Mesendoderm (in vitro differentiated cells): ENCODE measurements around the gene EPHB4.

Experiments used
- DNase-seq: peaks from one replicate; pipeline ENCODE4 v3.0.0; 2013
- H2AK5ac ChIP-seq: 2 replicates; pipeline ENCODE4 v1.6.1; 2013; ENCODE audit warnings: low read length, inconsistent platforms
- H2BK120ac ChIP-seq: 2 replicates; pipeline ENCODE4 v1.6.1; 2013; ENCODE audit warnings: low read depth, mild to moderate bottlenecking, low read length, moderate library complexity, mixed read lengths
- H2BK15ac ChIP-seq: replicated peaks from 2 replicates; pipeline ENCODE4 v1.6.1; 2013; ENCODE audit warnings: low read depth, mild to moderate bottlenecking, moderate library complexity
- H2BK5ac ChIP-seq: 2 replicates; pipeline ENCODE4 v1.6.1; 2013; ENCODE audit warnings: low read length, inconsistent platforms
- H3K18ac ChIP-seq: 2 replicates; pipeline ENCODE4 v1.6.1; 2013; ENCODE audit warnings: mild to moderate bottlenecking, low read length, mixed read lengths
- H3K23ac ChIP-seq: one replicate; pipeline ENCODE4 v1.6.1; 2013; ENCODE audit warnings: low read length
- H3K27ac ChIP-seq: 2 replicates; pipeline ENCODE4 v1.5.1; 2013; ENCODE audit warnings: low read depth, mild to moderate bottlenecking, inconsistent platforms, low read length, moderate library complexity
- H3K27me3 ChIP-seq: 2 replicates; pipeline ENCODE4 v1.6.1; 2013; ENCODE audit warnings: low read length, control low read depth, mild to moderate bottlenecking, inconsistent platforms; ENCODE audit not compliant: insufficient read depth, poor library complexity
- H3K36me3 ChIP-seq: 2 replicates; pipeline ENCODE4 v1.6.1; 2013; ENCODE audit warnings: low read length, inconsistent platforms; ENCODE audit not compliant: control insufficient read depth, insufficient read depth
- H3K4ac ChIP-seq: one replicate; pipeline ENCODE4 v1.6.1; 2013; ENCODE audit warnings: low read depth, mild to moderate bottlenecking, low read length, moderate library complexity
- H3K4me1 ChIP-seq: 2 replicates; pipeline ENCODE4 v1.6.1; 2013; ENCODE audit warnings: low read depth, low read length, inconsistent platforms; ENCODE audit not compliant: control insufficient read depth
- H3K4me2 ChIP-seq: 2 replicates; pipeline ENCODE4 v1.6.1; 2013; ENCODE audit warnings: low read length
- H3K4me3 ChIP-seq: 2 replicates; pipeline ENCODE4 v1.5.1; 2013; ENCODE audit warnings: mild to moderate bottlenecking, low read length
- H3K56ac ChIP-seq: one replicate; pipeline ENCODE4 v1.6.1; 2013; ENCODE audit warnings: low read length
- H3K79me1 ChIP-seq: 2 replicates; pipeline ENCODE4 v1.6.1; 2013; ENCODE audit warnings: low read length, inconsistent platforms
- H3K79me2 ChIP-seq: 2 replicates; pipeline ENCODE4 v1.6.1; 2013; ENCODE audit warnings: mild to moderate bottlenecking, low read length; ENCODE audit not compliant: control insufficient read depth, insufficient read depth
- H3K9ac ChIP-seq: 2 replicates; pipeline ENCODE4 v1.6.1; 2013; ENCODE audit warnings: low read length, inconsistent platforms
- H4K5ac ChIP-seq: one replicate; pipeline ENCODE4 v1.6.1; 2013; ENCODE audit warnings: low read length
- H4K8ac ChIP-seq: one replicate; pipeline ENCODE4 v1.6.1; 2013; ENCODE audit warnings: low read depth, mild to moderate bottlenecking, control low read depth, low read length, moderate library complexity
- WGBS: extraction: QIAGEN DNeasy Blood & Tissue Kit; methylation state at CpG from one replicate; pipeline ENCODE4 v1.1.7; 2013; ENCODE audit warnings: low lambda C conversion rate, missing lambda C conversion rate; ENCODE audit not compliant: insufficient coverage; ENCODE audit errors: extremely low coverage; 5-methylcytosine and 5-hydroxymethylcytosine counted together

Gene EPHB4

GRCh38 chr7:100783804-100784203 lies 43.5 kb downstream of the EPHB4 start:
- Histone ChIP-seq H3K4me1 (no peaks in the 10 kb centered on the region), H3K79me2 (no peaks in the 10 kb centered on the region), H2BK15ac (no peak overlapping the region), H3K4me2 (no peak overlapping the region), H3K79me1 (no peaks in the 10 kb centered on the region), H3K4me3 (no peak overlapping the region), H2BK120ac (no peak overlapping the region), H2BK5ac (no peak overlapping the region), H4K8ac (no peak overlapping the region), H3K18ac (no peak overlapping the region), H3K9ac (no peak overlapping the region), H3K36me3 (no peaks in the 10 kb centered on the region), H3K23ac (no peak overlapping the region), H3K27ac (no peak overlapping the region), H3K27me3 (no peaks in the 10 kb centered on the region), H4K5ac (no peak overlapping the region), H3K4ac (no peak overlapping the region), H3K56ac (no peak overlapping the region), H2AK5ac (no peak overlapping the region)
- no CpG with 5 or more reads among the region's 2 CpGs for WGBS
- DNase-seq, result no peak

DNA sequence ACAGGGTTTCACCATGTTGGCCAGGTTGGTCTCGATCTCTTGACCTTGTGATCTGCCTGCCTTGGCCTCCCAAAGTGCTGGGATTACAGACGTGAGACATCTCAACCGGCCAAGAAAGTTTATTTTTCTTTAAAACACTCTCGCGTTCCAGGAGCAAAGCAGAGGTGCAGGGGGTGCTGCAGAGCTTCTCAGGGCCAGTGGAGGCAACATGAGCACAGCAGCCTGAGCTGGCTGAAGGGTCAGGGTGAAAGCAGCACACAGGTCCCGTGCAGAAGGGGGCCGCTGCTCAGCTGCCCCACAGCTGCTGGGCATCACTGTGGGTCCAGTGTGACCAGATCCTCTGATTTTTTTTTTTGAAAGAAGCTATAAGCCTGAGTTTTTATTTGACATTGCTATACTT lies 46.1 kb downstream of the EPHB4 start:
- no peak for DNase-seq
- Histone ChIP-seq H3K27ac (no peak overlapping the region), H2BK15ac (no peak overlapping the region), H3K23ac (no peak overlapping the region), H3K4me1 (no peaks in the 10 kb centered on the region), H2BK5ac (no peak overlapping the region), H3K56ac (no peak overlapping the region), H3K79me2 (no peaks in the 10 kb centered on the region), H3K4me3 (no peak overlapping the region), H3K4me2 (no peak overlapping the region), H3K79me1 (no peaks in the 10 kb centered on the region), H2BK120ac (no peak overlapping the region), H3K9ac (no peak overlapping the region), H4K5ac (no peak overlapping the region), H3K18ac (no peak overlapping the region), H3K4ac (no peak overlapping the region), H4K8ac (no peak overlapping the region), H2AK5ac (no peak overlapping the region), H3K27me3 (no peaks in the 10 kb centered on the region), H3K36me3 (no peaks in the 10 kb centered on the region)
- no CpG with 5 or more reads among the region's 7 CpGs for WGBS

DNA sequence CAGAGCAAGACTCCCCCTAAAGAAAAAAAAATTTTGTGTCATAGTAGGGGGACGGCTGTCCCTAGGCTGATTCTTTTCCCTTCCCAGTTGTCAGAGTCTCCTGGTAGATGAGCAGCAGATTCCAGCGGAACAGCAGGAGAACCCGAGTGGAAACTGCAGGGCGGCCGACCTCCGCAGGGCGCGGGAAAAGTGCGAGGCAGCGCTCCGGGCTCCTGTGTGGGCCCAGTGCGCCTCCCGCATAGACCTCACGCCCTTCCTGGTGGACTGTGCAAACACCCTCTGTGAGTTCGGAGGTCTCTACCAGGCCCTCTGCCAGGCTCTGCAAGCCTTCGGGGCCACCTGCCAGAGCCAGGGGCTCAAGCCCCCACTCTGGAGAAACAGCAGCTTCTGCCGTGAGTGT lies 48.0 kb downstream of the EPHB4 start:
- H3K79me1 ChIP-seq, result no peaks in the 10 kb centered on the region
- H4K8ac ChIP-seq, result no peak overlapping the region
- H3K4ac ChIP-seq, result no peak overlapping the region
- no peak overlapping the region for H3K9ac ChIP-seq
- H2BK5ac ChIP-seq, result no peak overlapping the region
- H2AK5ac ChIP-seq, result no peak overlapping the region
- no peak overlapping the region for H2BK120ac ChIP-seq
- no CpG with 5 or more reads among the region's 17 CpGs for WGBS
- H3K4me2 ChIP-seq, result no peak overlapping the region
- no peaks in the 10 kb centered on the region for H3K27me3 ChIP-seq
- no peak overlapping the region for H3K4me3 ChIP-seq
- H3K36me3 ChIP-seq, result no peaks in the 10 kb centered on the region
- no peak overlapping the region for H3K27ac ChIP-seq
- no peak for DNase-seq
- H3K23ac ChIP-seq, result no peak overlapping the region
- H2BK15ac ChIP-seq, result no peak overlapping the region
- no peak overlapping the region for H3K18ac ChIP-seq
- H4K5ac ChIP-seq, result no peak overlapping the region
- H3K4me1 ChIP-seq, result no peaks in the 10 kb centered on the region
- H3K79me2 ChIP-seq, result no peaks in the 10 kb centered on the region
- H3K56ac ChIP-seq, result no peak overlapping the region

DNA sequence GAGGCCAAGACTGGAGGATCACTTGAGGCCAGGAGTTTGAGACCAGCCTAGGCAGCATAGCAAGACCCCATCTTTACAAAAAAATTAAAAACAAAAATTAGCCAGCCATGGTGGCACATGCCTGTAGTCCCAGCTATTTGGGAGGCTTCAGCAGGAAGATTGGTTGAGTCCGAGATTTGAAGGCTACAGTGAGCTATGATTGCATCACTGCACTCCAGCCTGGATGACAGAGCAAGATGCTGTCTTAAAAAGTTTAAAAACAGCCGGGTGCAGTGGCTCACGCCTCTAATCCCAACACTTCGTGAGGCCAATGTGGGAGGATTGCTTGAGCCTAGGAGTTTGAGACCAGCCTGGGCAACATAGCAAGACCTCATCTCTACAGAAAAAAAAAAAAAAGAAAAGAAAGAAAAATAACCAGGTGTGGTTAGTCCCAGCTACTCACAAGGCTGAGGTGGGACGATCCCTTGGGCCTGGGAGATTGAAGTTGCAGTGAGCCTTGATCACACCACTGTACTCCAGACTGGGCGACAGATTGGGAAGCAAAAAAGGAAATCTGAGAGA lies 49.2 kb downstream of the EPHB4 start:
- H3K18ac ChIP-seq, result no peak overlapping the region
- no peak overlapping the region for H3K4ac ChIP-seq
- WGBS, result no CpG with 5 or more reads among the region's 6 CpGs
- H2AK5ac ChIP-seq, result no peak overlapping the region
- no peak overlapping the region for H2BK5ac ChIP-seq
- H3K27me3 ChIP-seq, result no peaks in the 10 kb centered on the region
- H3K9ac ChIP-seq, result no peak overlapping the region
- no peaks in the 10 kb centered on the region for H3K36me3 ChIP-seq
- H3K4me1 ChIP-seq, result no peaks in the 10 kb centered on the region
- no peak overlapping the region for H3K4me3 ChIP-seq
- no peak overlapping the region for H2BK120ac ChIP-seq
- H2BK15ac ChIP-seq, result no peak overlapping the region
- DNase-seq, result no peak
- no peaks in the 10 kb centered on the region for H3K79me2 ChIP-seq
- no peak overlapping the region for H4K5ac ChIP-seq
- H3K4me2 ChIP-seq, result no peak overlapping the region
- H4K8ac ChIP-seq, result no peak overlapping the region
- H3K27ac ChIP-seq, result no peak overlapping the region
- H3K23ac ChIP-seq, result no peak overlapping the region
- H3K56ac ChIP-seq, result no peak overlapping the region
- no peaks in the 10 kb centered on the region for H3K79me1 ChIP-seq

GRCh38 chr7:100773491-100773890 lies 53.8 kb downstream of the EPHB4 start:
- H2BK15ac ChIP-seq, result no peak overlapping the region
- no peaks in the 10 kb centered on the region for H3K27me3 ChIP-seq
- no peak overlapping the region for H3K56ac ChIP-seq
- DNase-seq, result no peak
- H2BK5ac ChIP-seq, result no peak overlapping the region
- no peak overlapping the region for H3K23ac ChIP-seq
- H3K4me3 ChIP-seq, result no peak overlapping the region
- no peak overlapping the region for H3K18ac ChIP-seq
- H3K79me1 ChIP-seq, result no peaks in the 10 kb centered on the region
- no peak overlapping the region for H4K5ac ChIP-seq
- no peaks in the 10 kb centered on the region for H3K36me3 ChIP-seq
- H3K79me2 ChIP-seq, result no peaks in the 10 kb centered on the region
- no peak overlapping the region for H3K9ac ChIP-seq
- no peak overlapping the region for H2AK5ac ChIP-seq
- no peak overlapping the region for H3K4ac ChIP-seq
- no peak overlapping the region for H2BK120ac ChIP-seq
- no CpG with 5 or more reads among the region's 9 CpGs for WGBS
- H3K27ac ChIP-seq, result no peak overlapping the region
- no peak overlapping the region for H3K4me2 ChIP-seq
- H4K8ac ChIP-seq, result no peak overlapping the region
- H3K4me1 ChIP-seq, result no peaks in the 10 kb centered on the region

- Histone ChIP-seq H3K4ac (no peak overlapping the region), H2BK5ac (no peak overlapping the region), H2BK120ac (no peak overlapping the region), H3K23ac (no peak overlapping the region), H3K18ac (no peak overlapping the region), H3K36me3 (no peaks in the 10 kb centered on the region), H3K27ac (no peak overlapping the region), H3K4me3 (no peak overlapping the region), H4K8ac (no peak overlapping the region), H3K79me2 (no peaks in the 10 kb centered on the region), H4K5ac (no peak overlapping the region), H2BK15ac (no peak overlapping the region), H3K56ac (no peak overlapping the region), H3K4me1 (no peaks in the 10 kb centered on the region), H3K79me1 (no peaks in the 10 kb centered on the region), H3K4me2 (no peak overlapping the region), H3K27me3 (no peaks in the 10 kb centered on the region), H3K9ac (no peak overlapping the region), H2AK5ac (no peak overlapping the region)
- WGBS, result no CpG with 5 or more reads among the region's 7 CpGs
- no peak for DNase-seq
Observed at GRCh38 chr7:100768784-100769183, 58.5 kb downstream of the EPHB4 start.
